Karpas-422 (cell line): Measurements from ENCODE around the gene CLN3. TPM values are rescaled to one million over a fixed set of nuclear protein-coding genes. Genes with fewer than 3 reads are reported as not detected.
"Not testable (repeated sequence)": the region's sequence is repeated elsewhere in the genome, so short reads cannot be mapped to it uniquely, and the experiment has no call there.

Experiments
- DNase-seq: peaks from one replicate; pipeline ENCODE4 v3.0.0-alpha.2; 2015
- H2AFZ ChIP-seq: fragments of 200-600 bp; sonication (generic); 2 replicates; pipeline ENCODE4 v1.6.1; 2014; ENCODE audit warnings: antibody characterized with exemption, low read length, mixed read lengths
- H3K27ac ChIP-seq: fragments of 200-600 bp; sonication (generic); 2 replicates; pipeline ENCODE4 v1.5.1; 2014; ENCODE audit warnings: mild to moderate bottlenecking, low read length, moderate library complexity
- H3K27me3 ChIP-seq: fragments of 200-600 bp; sonication (generic); 2 replicates; pipeline ENCODE4 v1.6.1; 2014; ENCODE audit warnings: low read length, mixed read lengths
- H3K36me3 ChIP-seq: fragments of 200-600 bp; sonication (generic); 2 replicates; pipeline ENCODE4 v1.6.1; 2014; ENCODE audit warnings: low read length, mixed read lengths; ENCODE audit not compliant: insufficient read depth
- H3K4me1 ChIP-seq: fragments of 200-600 bp; sonication (generic); 2 replicates; pipeline ENCODE4 v1.6.1; 2014; ENCODE audit warnings: mild to moderate bottlenecking, low read length, mixed read lengths
- H3K4me2 ChIP-seq: fragments of 200-600 bp; sonication (generic); 2 replicates; pipeline ENCODE4 v1.6.1; 2014; ENCODE audit warnings: low read length, low read depth, mild to moderate bottlenecking; ENCODE audit not compliant: poor library complexity, severe bottlenecking
- H3K4me3 ChIP-seq: fragments of 200-600 bp; sonication (generic); 2 replicates; pipeline ENCODE4 v1.5.1; 2014; ENCODE audit warnings: mild to moderate bottlenecking, antibody characterized with exemption, low read length, mixed read lengths
- H3K79me2 ChIP-seq: fragments of 200-600 bp; sonication (generic); 2 replicates; pipeline ENCODE4 v1.6.1; 2014; ENCODE audit warnings: mild to moderate bottlenecking, low read length, mixed read lengths
- H3K9ac ChIP-seq: fragments of 200-600 bp; sonication (generic); 2 replicates; pipeline ENCODE4 v1.6.0; 2014; ENCODE audit warnings: low read length
- H3K9me2 ChIP-seq: fragments of 200-600 bp; sonication (generic), shearing (Covaris generic); replicated peaks from 2 replicates; pipeline ENCODE4 v1.6.0; 2014; ENCODE audit warnings: mild to moderate bottlenecking, low read length, moderate library complexity; ENCODE audit not compliant: insufficient read depth
- H3K9me3 ChIP-seq: fragments of 300-700, 200-600 bp; sonication (generic); 2 replicates; pipeline ENCODE4 v1.6.1; 2014; ENCODE audit warnings: low read length, mixed read lengths
- H4K20me1 ChIP-seq: fragments of 200-600 bp; sonication (generic); 2 replicates; pipeline ENCODE4 v1.6.1; 2014; ENCODE audit warnings: mild to moderate bottlenecking, antibody characterized with exemption, low read length, low read depth; ENCODE audit not compliant: insufficient read depth
- total RNA-seq: library from RNA; depleted of rRNA; stranded (reverse); fragments of >200 nt; shearing (Covaris generic); gene quantifications from 2 replicates; pipeline ENCODE4 v1.2.3, GENCODE V29; 2014; ENCODE audit warnings: low replicate concordance; rRNA removed

Gene CLN3
- total RNA-seq, 1 experiment from 2014 or later = 14.3 TPM

GRCh38 chr16:28447081-28447480 is 44.8 kb downstream of the CLN3 start:
- H3K4me1 ChIP-seq = not testable (repeated sequence)

GRCh38 chr16:28446388-28446787 is 45.5 kb downstream of the CLN3 start:
- not testable (repeated sequence) for H3K9me2 ChIP-seq, H3K9ac ChIP-seq, DNase-seq, H3K4me3 ChIP-seq, H3K36me3 ChIP-seq, H3K27me3 ChIP-seq, H3K79me2 ChIP-seq, H3K27ac ChIP-seq, H3K4me2 ChIP-seq, H3K4me1 ChIP-seq, H2AFZ ChIP-seq, H4K20me1 ChIP-seq, H3K9me3 ChIP-seq

More at GRCh38 chr16:28447081-28447480, 44.8 kb downstream of the CLN3 start:
- not testable (repeated sequence) for H3K4me3 ChIP-seq, DNase-seq, H3K36me3 ChIP-seq, H3K27me3 ChIP-seq, H3K9me2 ChIP-seq, H2AFZ ChIP-seq, H3K9me3 ChIP-seq, H4K20me1 ChIP-seq, H3K79me2 ChIP-seq, H3K27ac ChIP-seq, H3K9ac ChIP-seq, H3K4me2 ChIP-seq

- not testable (repeated sequence) for H3K79me2 ChIP-seq, H3K4me2 ChIP-seq, H3K9ac ChIP-seq, H3K36me3 ChIP-seq, H3K9me3 ChIP-seq, H3K27me3 ChIP-seq, H3K4me3 ChIP-seq, H2AFZ ChIP-seq, DNase-seq, H3K4me1 ChIP-seq, H4K20me1 ChIP-seq, H3K9me2 ChIP-seq, H3K27ac ChIP-seq
These were observed 47.9 kb downstream of the CLN3 start for GRCh38 chr16:28443943-28444342.

GRCh38 chr16:28438899-28439298 is 53.0 kb downstream of the CLN3 start:
- H3K4me1 ChIP-seq = not testable (repeated sequence)

GRCh38 chr16:28435340-28435739 is 56.5 kb downstream of the CLN3 start:
- H4K20me1 ChIP-seq, H3K27me3 ChIP-seq, H3K4me3 ChIP-seq, H3K9me2 ChIP-seq, DNase-seq, H3K27ac ChIP-seq, H3K9me3 ChIP-seq, H3K4me1 ChIP-seq, H3K9ac ChIP-seq, H3K36me3 ChIP-seq, H3K79me2 ChIP-seq, H2AFZ ChIP-seq, H3K4me2 ChIP-seq: not testable (repeated sequence)

More at GRCh38 chr16:28438899-28439298, 53.0 kb downstream of the CLN3 start:
- H3K4me2 ChIP-seq, H3K36me3 ChIP-seq, DNase-seq, H3K27me3 ChIP-seq, H4K20me1 ChIP-seq, H3K9me3 ChIP-seq, H3K9ac ChIP-seq, H3K27ac ChIP-seq, H3K4me3 ChIP-seq, H3K79me2 ChIP-seq, H2AFZ ChIP-seq, H3K9me2 ChIP-seq: not testable (repeated sequence)

Other genes starting within 250 kb of the CLN3 start
- 0.07 TPM in 2 replicates for gene SBK1, start 199.5 kb downstream of the CLN3 start, total RNA-seq
- gene NPIPB6, start 128.6 kb downstream of the CLN3 start, total RNA-seq = 0.47 and 8.3 TPM in 2 replicates
- 118 and 148 TPM in 2 replicates for gene EIF3CL, start 88.2 kb downstream of the CLN3 start, total RNA-seq
- gene NPIPB7, start 19.7 kb downstream of the CLN3 start, total RNA-seq = not detected in 2 replicates
- 0.18 and 0.41 TPM in 2 replicates for gene APOBR, start 2.6 kb upstream of the CLN3 start, total RNA-seq
- gene IL27, start 14.8 kb upstream of the CLN3 start, total RNA-seq = not detected in 2 replicates
- gene NUPR1, start 46.9 kb upstream of the CLN3 start, total RNA-seq = not detected in 2 replicates
- 44.7 and 70.5 TPM in 2 replicates for gene SGF29, start 61.8 kb upstream of the CLN3 start, total RNA-seq
- 16.1 and 36.1 TPM in 2 replicates for gene SULT1A2, start 105.0 kb upstream of the CLN3 start, total RNA-seq
- 122 and 179 TPM in 2 replicates for gene SULT1A1, start 118.0 kb upstream of the CLN3 start, total RNA-seq
- 1.9 and 4.5 TPM in 2 replicates for gene NPIPB8, start 146.0 kb upstream of the CLN3 start, total RNA-seq
- gene EIF3C, start 219.4 kb upstream of the CLN3 start, total RNA-seq = 188 and 459 TPM in 2 replicates